A673 (cell line): ENCODE data around the gene LCA5.

ENCODE experiments used
- CTCF ChIP-seq: fragments of 300-800, 200-600 bp; sonication (generic); conservative IDR thresholded peaks from 2 replicates; pipeline ENCODE4 v1.5.1; 2017; ENCODE audit warnings: low read depth, mild to moderate bottlenecking, antibody characterized with exemption, low read length, moderate library complexity, mixed read lengths
- EZH2 ChIP-seq: fragments of 200-600 bp; sonication (generic); IDR thresholded peaks from 2 replicates; pipeline ENCODE4 v1.6.1; 2017; ENCODE audit warnings: borderline replicate concordance, low read depth, mild to moderate bottlenecking, mixed read lengths, antibody characterized with exemption, low read length; ENCODE audit not compliant: poor library complexity, severe bottlenecking

GRCh38 chr6:79524065-79524464, 13.2 kb downstream of the LCA5 start:
- no peak for TF ChIP-seq EZH2
- TF ChIP-seq CTCF: no peak
